Epithelial cell of esophagus (primary cell): ENCODE data around the gene TDRD1.
A peak's percentile ranks its signal among the peaks of the same experiment; 100 is the strongest.

ENCODE experiments used
- DNase-seq: peaks from one replicate; pipeline ENCODE4 v3.0.0; 2010; ENCODE audit warnings: low read depth
- H3K4me3 ChIP-seq: 2 replicates; pipeline ENCODE4 v1.5.1; 2011; ENCODE audit warnings: mild to moderate bottlenecking, low read length, control low read depth
- TF ChIP-seq, protein P1 (sequence below): IDR thresholded peaks from 2 replicates; pipeline ENCODE4 v1.5.1; 2011; ENCODE audit warnings: low read depth, mild to moderate bottlenecking, low read length, control low read depth, inconsistent platforms; ENCODE audit not compliant: insufficient read depth; ENCODE audit errors: missing control alignments

TDRD1 gene

GRCh38 chr10:114223066-114223465 is 43.9 kb downstream of the TDRD1 start:
- TF ChIP-seq, protein P1, sequence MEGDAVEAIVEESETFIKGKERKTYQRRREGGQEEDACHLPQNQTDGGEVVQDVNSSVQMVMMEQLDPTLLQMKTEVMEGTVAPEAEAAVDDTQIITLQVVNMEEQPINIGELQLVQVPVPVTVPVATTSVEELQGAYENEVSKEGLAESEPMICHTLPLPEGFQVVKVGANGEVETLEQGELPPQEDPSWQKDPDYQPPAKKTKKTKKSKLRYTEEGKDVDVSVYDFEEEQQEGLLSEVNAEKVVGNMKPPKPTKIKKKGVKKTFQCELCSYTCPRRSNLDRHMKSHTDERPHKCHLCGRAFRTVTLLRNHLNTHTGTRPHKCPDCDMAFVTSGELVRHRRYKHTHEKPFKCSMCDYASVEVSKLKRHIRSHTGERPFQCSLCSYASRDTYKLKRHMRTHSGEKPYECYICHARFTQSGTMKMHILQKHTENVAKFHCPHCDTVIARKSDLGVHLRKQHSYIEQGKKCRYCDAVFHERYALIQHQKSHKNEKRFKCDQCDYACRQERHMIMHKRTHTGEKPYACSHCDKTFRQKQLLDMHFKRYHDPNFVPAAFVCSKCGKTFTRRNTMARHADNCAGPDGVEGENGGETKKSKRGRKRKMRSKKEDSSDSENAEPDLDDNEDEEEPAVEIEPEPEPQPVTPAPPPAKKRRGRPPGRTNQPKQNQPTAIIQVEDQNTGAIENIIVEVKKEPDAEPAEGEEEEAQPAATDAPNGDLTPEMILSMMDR: no peak
- no peak for DNase-seq
- no peak overlapping the region for H3K4me3 ChIP-seq

DNA sequence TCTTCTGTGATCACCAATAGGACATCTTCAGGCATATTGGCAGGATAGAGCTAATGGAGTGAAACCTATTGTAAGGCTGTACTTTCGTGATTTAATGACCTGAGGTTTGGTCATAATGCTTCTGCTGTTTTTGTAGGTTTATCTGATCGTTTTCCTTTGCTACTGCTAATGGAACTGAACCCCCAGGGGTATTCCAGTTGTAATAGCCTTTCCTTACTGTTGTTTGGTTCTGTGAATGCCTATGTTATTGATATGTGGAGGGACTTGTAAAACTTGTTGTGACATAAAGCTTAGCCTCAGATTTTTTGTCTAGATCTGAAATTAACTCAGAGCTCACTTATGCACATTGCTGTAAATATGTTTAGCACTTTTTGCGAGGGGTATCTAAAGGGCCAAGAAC is 49.0 kb downstream of the TDRD1 start:
- DNase-seq: no peak
- H3K4me3 ChIP-seq: no peak overlapping the region
- TF ChIP-seq, protein P1: no peak

DNA sequence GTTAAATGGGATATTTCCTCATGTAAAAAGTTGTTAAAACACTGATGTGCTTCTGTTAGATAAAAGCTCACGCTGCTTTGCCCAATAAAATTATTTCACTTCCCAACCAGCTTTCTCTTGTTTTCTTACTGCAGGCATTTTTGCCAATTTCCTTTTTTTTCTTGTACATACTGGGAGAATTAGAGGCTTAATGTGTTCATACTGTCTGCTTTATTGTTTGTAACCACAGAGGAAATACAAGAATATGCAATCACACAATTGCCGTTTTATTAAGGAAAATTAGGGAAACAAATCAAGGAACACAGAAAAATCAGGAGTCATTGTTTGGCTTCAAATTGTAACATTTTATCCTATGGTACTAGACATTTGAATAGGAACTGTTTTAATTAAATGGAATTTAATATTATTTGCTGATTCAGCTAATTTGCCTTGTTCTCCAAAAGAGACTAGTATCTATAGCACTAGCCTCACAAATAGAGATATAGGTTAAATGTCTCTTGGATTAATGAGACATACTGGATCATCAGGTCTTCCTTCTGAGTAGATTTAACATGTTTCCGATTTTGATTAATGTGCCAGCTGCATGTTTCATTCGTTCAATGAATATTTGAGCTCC is 53.5 kb downstream of the TDRD1 start:
- DNase-seq: no peak
- TF ChIP-seq, protein P1: no peak
- H3K4me3 ChIP-seq: no peak overlapping the region

DNA sequence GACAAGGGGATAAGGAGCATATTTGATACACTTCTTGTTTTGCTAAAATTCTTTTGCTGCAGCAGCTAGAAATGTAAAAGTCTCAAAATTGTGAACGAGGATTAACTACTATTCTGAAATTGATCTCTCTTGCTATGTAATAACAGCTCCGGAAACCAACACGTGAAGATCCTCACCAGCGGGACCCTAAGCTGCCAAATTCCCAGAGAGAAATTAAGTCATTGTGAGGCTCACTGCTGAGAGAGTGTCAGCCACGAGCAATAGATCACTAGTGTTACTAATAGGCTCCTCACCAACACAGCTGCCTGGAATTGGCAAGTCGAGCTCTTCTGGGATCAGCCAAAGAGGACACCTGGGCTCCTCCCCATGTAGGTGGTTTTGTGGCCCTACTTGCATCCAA is 54.3 kb downstream of the TDRD1 start:
- no peak overlapping the region for H3K4me3 ChIP-seq
- TF ChIP-seq, protein P1: no peak
- no peak for DNase-seq

DNA sequence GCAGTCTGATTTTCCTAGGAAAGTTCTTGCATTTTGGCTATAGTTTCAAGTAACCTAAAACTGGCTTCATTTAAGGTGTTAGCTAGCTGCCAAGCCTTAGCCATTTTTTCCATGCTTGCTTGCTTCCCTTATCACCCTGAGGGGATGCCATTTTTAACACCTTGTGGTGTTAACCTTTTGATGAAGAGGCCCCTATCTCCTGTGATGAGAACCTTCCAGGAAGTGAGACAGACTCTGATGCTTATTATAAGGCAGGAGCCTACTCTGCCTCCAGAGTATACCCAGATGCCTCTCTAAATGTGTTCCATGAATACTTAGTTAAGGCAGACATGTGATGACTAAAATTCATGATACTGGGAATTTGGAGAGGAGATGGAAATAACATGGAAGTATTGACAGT is 55.0 kb downstream of the TDRD1 start:
- TF ChIP-seq, protein P1: no peak
- no peak for DNase-seq

GRCh38 chr10:114239117-114239993 is 60.2 kb downstream of the TDRD1 start, which contains the start of gene VWA2:
VWA2 (plus strand) TSS chr10:114239254; CDS start chr10:114248714, 9,460 bp downstream.
- DNase-seq: peak; percentile 41
- TF ChIP-seq, protein P1: no peak

More for the DNA sequence above, 55.0 kb downstream of the TDRD1 start:
- no peak overlapping the region for H3K4me3 ChIP-seq

DNA sequence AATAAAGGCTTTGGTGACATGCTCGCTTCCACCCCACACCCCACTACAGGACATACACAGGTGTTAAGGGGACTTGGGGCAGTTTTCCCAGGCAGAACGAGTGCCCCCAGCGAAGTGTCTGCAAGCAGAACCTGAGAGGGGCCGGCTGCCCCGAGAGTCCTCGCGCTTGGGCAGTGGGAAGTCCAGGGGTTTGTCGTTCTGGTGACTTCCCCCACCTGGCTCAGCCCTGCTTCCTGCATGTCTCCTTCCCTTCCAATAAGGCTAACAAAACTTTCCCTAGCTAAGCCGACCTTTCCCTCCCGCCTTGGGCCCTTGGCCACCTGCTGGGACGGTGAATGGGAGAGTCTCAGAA is 60.8 kb downstream of the TDRD1 start:
- TF ChIP-seq, protein P1: no peak
- peak overlapping the region; percentile 44 for H3K4me3 ChIP-seq

More at GRCh38 chr10:114239117-114239993, 60.2 kb downstream of the TDRD1 start, which contains the start of gene VWA2:
- H3K4me3 ChIP-seq: peak within 1 kb of the TSS; percentile 44

More for the DNA sequence above, 60.8 kb downstream of the TDRD1 start:
- no peak for DNase-seq
